ENCODE results near the gene SDHA. TPM values are rescaled to one million over a fixed set of nuclear protein-coding genes. Genes with fewer than 3 reads are reported as not detected.

The SDHA gene
- total and polyA plus RNA-seq, 10 of the 15 experiments (the other 5 are each of a cell fraction or from before 2014, with no cell fraction given), result 63.3 to 205 (median 104) TPM

DNA sequence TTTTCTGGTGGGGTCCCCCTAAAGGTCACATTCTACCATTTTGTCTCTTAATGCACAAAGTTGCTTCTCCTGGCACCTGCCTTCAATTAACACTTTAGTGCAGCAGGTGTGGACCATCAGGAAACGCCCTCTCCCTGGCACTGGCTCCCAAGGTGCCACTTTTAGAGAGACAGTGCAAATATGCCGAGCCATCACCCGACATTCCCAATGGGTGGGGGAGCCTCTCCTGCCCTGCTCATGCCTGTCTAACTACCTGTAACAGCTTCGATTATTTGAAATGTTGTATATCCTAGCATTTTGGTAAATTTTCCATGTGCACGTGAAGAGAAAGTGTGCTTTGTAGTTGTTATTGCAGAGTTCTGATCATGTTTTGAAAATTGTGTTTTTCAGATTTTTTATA is 40.0 kb upstream of the SDHA start:
- DNase-seq (ENCODE audit: low read depth, low spot score), result no peak
- ChIA-PET SMC1A (ENCODE audit: uncharacterized antibody, unreplicated experiment) (no interaction called here), CTCF (interaction anchor here (2.3 kb wide), 1 partner anchor 10 kb away, joined by 6 read pairs; no protein-coding TSS in a partner anchor), RAD21 (ENCODE audit: unreplicated experiment) (no interaction called here), POLR2A (no interaction called here)
- Histone ChIP-seq H3K4me1 (ENCODE audit: control insufficient read depth, insufficient read depth, low read length) (no peaks in the 10 kb centered on the region), H3K4me2 (ENCODE audit: control insufficient read depth, insufficient read depth) (no peak overlapping the region), H4K20me1 (ENCODE audit: control insufficient read depth, insufficient read depth) (no peaks in the 10 kb centered on the region), H3K9ac (ENCODE audit: control insufficient read depth, insufficient read depth, low read length) (no peak overlapping the region), H3K79me2 (ENCODE audit: control insufficient read depth, insufficient read depth, low read length) (no peaks in the 10 kb centered on the region), H2AFZ (ENCODE audit: control insufficient read depth, low read depth, low read length) (no peak overlapping the region), H3K9me3 (replicated peaks; ENCODE audit: control insufficient read depth, insufficient read depth, low read length) (no peaks in the 10 kb centered on the region), H3K27me3 (replicated peaks in 1 of 2; ENCODE audit: control insufficient read depth in 2 of 2, insufficient read depth in 2 of 2, low read length in 1 of 2) (peaks cover 0 to 3% of the 10 kb centered on the region in 2 experiments; a peak in 2 of 4 replicates), H3K36me3 (ENCODE audit: control insufficient read depth in 2 of 2, insufficient read depth in 2 of 2, low read length in 1 of 2) (no peaks in the 10 kb centered on the region), H3K4me3 (no peak overlapping the region), H3K27ac (ENCODE audit: control insufficient read depth, insufficient read depth) (no peak overlapping the region)
- in situ Hi-C loops (cut with MboI) (no loop called here), intact Hi-C loops (cut with micrococcal nuclease; ENCODE audit: unreplicated experiment) (no loop called here)
- no peak for ATAC-seq
- WGBS (ENCODE audit: insufficient coverage, insufficient replicate concordance, low lambda C conversion rate, missing lambda C conversion rate), result 35% methylated on average over 5 of the region's 5 CpGs
- FAIRE-seq, result no peak
- TF ChIP-seq, protein P1, sequence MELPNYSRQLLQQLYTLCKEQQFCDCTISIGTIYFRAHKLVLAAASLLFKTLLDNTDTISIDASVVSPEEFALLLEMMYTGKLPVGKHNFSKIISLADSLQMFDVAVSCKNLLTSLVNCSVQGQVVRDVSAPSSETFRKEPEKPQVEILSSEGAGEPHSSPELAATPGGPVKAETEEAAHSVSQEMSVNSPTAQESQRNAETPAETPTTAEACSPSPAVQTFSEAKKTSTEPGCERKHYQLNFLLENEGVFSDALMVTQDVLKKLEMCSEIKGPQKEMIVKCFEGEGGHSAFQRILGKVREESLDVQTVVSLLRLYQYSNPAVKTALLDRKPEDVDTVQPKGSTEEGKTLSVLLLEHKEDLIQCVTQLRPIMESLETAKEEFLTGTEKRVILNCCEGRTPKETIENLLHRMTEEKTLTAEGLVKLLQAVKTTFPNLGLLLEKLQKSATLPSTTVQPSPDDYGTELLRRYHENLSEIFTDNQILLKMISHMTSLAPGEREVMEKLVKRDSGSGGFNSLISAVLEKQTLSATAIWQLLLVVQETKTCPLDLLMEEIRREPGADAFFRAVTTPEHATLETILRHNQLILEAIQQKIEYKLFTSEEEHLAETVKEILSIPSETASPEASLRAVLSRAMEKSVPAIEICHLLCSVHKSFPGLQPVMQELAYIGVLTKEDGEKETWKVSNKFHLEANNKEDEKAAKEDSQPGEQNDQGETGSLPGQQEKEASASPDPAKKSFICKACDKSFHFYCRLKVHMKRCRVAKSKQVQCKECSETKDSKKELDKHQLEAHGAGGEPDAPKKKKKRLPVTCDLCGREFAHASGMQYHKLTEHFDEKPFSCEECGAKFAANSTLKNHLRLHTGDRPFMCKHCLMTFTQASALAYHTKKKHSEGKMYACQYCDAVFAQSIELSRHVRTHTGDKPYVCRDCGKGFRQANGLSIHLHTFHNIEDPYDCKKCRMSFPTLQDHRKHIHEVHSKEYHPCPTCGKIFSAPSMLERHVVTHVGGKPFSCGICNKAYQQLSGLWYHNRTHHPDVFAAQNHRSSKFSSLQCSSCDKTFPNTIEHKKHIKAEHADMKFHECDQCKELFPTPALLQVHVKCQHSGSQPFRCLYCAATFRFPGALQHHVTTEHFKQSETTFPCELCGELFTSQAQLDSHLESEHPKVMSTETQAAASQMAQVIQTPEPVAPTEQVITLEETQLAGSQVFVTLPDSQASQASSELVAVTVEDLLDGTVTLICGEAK (IDR thresholded peaks at IDR 0.05; ENCODE audit: borderline replicate concordance), result no peak
- no TSS peak for BruUV-seq (replicated peaks)

DNA sequence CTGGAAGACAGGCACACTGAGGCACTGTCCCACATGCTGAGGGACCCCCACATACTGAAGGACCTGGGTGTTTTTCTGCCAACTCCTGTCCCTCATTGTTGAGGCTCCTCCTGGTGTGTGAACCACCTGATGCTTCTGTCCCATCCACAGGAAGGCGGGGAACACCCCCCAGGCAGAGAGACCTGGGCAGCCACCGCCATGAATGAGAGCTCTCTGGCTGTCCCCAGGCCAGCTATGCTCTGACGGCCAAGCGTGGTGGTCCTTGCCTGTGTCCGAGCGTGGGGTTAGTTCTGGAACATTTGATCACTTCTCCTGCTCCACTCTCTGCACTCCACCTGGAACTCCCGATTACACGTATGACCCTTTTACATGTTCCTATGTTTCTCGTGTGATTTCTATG is 38.7 kb upstream of the SDHA start:
- H4K20me1 ChIP-seq (ENCODE audit: control insufficient read depth, insufficient read depth), result no peaks in the 10 kb centered on the region
- FAIRE-seq (no peak), ATAC-seq (no peak), DNase-seq (ENCODE audit: low read depth, low spot score) (no peak)
- H3K27ac ChIP-seq (ENCODE audit: control insufficient read depth, insufficient read depth), result no peak overlapping the region
- H2AFZ ChIP-seq (ENCODE audit: control insufficient read depth, low read depth, low read length), result no peak overlapping the region
- SMC1A ChIA-PET (ENCODE audit: uncharacterized antibody, unreplicated experiment), result no interaction called here
- no peaks in the 10 kb centered on the region for H3K9me3 ChIP-seq (replicated peaks; ENCODE audit: control insufficient read depth, insufficient read depth, low read length)
- CTCF ChIA-PET, result interaction anchor here (2.3 kb wide), 1 partner anchor 9 kb away, joined by 6 read pairs; no protein-coding TSS in a partner anchor
- H3K4me3 ChIP-seq, result no peak overlapping the region
- intact Hi-C loops (cut with micrococcal nuclease; ENCODE audit: unreplicated experiment), result no loop called here
- no peak overlapping the region for H3K4me2 ChIP-seq (ENCODE audit: control insufficient read depth, insufficient read depth)
- no peaks in the 10 kb centered on the region; a peak in 2 of 4 replicates for H3K27me3 ChIP-seq (replicated peaks in 1 of 2; ENCODE audit: control insufficient read depth in 2 of 2, insufficient read depth in 2 of 2, low read length in 1 of 2)
- H3K4me1 ChIP-seq (ENCODE audit: control insufficient read depth, insufficient read depth, low read length), result no peaks in the 10 kb centered on the region
- no TSS peak for BruUV-seq (replicated peaks)
- POLR2A ChIA-PET, result no interaction called here
- no peaks in the 10 kb centered on the region for H3K36me3 ChIP-seq (ENCODE audit: control insufficient read depth in 2 of 2, insufficient read depth in 2 of 2, low read length in 1 of 2)
- RAD21 ChIA-PET (ENCODE audit: unreplicated experiment), result no interaction called here
- no peaks in the 10 kb centered on the region for H3K79me2 ChIP-seq (ENCODE audit: control insufficient read depth, insufficient read depth, low read length)
- no peak overlapping the region for H3K9ac ChIP-seq (ENCODE audit: control insufficient read depth, insufficient read depth, low read length)
- 39% methylated on average over 9 of the region's 9 CpGs for WGBS (ENCODE audit: insufficient coverage, insufficient replicate concordance, low lambda C conversion rate, missing lambda C conversion rate)
- in situ Hi-C loops (cut with MboI), result no loop called here
- TF ChIP-seq RCOR1 (conservative IDR thresholded peaks at IDR 0.05; ENCODE audit: low read depth, low read length), result no peak
- TF ChIP-seq, protein P2, sequence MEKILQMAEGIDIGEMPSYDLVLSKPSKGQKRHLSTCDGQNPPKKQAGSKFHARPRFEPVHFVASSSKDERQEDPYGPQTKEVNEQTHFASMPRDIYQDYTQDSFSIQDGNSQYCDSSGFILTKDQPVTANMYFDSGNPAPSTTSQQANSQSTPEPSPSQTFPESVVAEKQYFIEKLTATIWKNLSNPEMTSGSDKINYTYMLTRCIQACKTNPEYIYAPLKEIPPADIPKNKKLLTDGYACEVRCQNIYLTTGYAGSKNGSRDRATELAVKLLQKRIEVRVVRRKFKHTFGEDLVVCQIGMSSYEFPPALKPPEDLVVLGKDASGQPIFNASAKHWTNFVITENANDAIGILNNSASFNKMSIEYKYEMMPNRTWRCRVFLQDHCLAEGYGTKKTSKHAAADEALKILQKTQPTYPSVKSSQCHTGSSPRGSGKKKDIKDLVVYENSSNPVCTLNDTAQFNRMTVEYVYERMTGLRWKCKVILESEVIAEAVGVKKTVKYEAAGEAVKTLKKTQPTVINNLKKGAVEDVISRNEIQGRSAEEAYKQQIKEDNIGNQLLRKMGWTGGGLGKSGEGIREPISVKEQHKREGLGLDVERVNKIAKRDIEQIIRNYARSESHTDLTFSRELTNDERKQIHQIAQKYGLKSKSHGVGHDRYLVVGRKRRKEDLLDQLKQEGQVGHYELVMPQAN (conservative IDR thresholded peaks at IDR 0.05), result no peak
- TF ChIP-seq KAT2A (conservative IDR thresholded peaks at IDR 0.05; ENCODE audit: control insufficient read depth, low read depth, low read length), result no peak
- TF ChIP-seq, protein P3, sequence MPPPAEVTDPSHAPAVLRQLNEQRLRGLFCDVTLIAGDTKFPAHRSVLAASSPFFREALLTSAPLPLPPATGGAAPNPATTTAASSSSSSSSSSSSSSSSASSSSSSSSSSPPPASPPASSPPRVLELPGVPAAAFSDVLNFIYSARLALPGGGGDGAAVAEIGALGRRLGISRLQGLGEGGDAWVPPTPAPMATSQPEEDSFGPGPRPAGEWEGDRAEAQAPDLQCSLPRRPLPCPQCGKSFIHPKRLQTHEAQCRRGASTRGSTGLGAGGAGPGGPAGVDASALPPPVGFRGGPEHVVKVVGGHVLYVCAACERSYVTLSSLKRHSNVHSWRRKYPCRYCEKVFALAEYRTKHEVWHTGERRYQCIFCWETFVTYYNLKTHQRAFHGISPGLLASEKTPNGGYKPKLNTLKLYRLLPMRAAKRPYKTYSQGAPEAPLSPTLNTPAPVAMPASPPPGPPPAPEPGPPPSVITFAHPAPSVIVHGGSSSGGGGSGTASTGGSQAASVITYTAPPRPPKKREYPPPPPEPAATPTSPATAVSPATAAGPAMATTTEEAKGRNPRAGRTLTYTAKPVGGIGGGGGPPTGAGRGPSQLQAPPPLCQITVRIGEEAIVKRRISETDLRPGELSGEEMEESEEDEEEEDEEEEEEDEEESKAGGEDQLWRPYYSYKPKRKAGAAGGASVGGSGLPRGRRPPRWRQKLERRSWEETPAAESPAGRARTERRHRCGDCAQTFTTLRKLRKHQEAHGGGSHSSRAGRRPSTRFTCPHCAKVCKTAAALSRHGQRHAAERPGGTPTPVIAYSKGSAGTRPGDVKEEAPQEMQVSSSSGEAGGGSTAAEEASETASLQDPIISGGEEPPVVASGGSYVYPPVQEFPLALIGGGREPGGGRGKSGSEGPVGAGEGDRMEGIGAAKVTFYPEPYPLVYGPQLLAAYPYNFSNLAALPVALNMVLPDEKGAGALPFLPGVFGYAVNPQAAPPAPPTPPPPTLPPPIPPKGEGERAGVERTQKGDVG (CRISPR knock-in tag; IDR thresholded peaks at IDR 0.05), result no peak
- TF ChIP-seq, protein P4, sequence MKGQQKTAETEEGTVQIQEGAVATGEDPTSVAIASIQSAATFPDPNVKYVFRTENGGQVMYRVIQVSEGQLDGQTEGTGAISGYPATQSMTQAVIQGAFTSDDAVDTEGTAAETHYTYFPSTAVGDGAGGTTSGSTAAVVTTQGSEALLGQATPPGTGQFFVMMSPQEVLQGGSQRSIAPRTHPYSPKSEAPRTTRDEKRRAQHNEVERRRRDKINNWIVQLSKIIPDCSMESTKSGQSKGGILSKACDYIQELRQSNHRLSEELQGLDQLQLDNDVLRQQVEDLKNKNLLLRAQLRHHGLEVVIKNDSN (IDR thresholded peaks at IDR 0.05; ENCODE audit: borderline replicate concordance, extremely low read length, insufficient read depth, low read depth, low read length), result no peak

Data from GM12878 (cell line).